Gastroesophageal sphincter (tissue), 3 donors: ENCODE results near the gene ETFA.

Experiments used
- POLR2A ChIP-seq, 2 donors: fragments of 450-650 bp; IDR thresholded peaks; one replicate each; pipeline ENCODE4 v1.6.1; 2017; ENCODE audit warnings: antibody characterized with exemption in 2 of 2, mild to moderate bottlenecking in 2 of 2, moderate library complexity in 1 of 2
- POLR2AphosphoS5 ChIP-seq: sonication (generic); formaldehyde crosslinking; IDR thresholded peaks from one replicate; pipeline ENCODE4 v1.6.1; 2017; ENCODE audit warnings: antibody characterized with exemption
- TF ChIP-seq, protein P1 (sequence below), 4 experiments: fragments of 200-600 bp in 2 of 4; fragments of 450-650 bp in 2 of 4; sonication (generic) in 1 of 4; IDR thresholded peaks; one replicate each; pipeline ENCODE4 v1.5.1; 2017 to 2019; ENCODE audit warnings: antibody characterized with exemption in 4 of 4, mild to moderate bottlenecking in 2 of 4, moderate library complexity in 2 of 4

DNA sequence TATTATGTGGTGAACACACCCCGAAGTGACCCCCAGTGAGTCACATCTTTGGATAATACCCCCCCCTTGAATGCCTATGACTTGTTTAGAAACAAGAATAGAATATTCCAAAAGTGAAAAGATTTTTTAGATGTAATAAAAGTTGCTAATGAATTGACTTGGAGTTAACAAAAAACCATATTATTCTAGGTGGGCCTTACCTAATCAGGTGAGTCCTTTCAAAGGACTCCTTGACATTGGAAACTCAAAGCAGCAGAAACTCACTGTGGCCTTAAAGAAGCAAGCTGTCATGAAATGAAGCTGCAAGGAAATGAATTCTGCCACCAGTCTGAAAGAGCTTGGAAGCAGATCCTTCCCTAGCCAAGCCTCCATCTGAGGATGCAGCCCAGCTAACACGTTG, 14.4 kb upstream of the ETFA start:
- TF ChIP-seq, protein P1, sequence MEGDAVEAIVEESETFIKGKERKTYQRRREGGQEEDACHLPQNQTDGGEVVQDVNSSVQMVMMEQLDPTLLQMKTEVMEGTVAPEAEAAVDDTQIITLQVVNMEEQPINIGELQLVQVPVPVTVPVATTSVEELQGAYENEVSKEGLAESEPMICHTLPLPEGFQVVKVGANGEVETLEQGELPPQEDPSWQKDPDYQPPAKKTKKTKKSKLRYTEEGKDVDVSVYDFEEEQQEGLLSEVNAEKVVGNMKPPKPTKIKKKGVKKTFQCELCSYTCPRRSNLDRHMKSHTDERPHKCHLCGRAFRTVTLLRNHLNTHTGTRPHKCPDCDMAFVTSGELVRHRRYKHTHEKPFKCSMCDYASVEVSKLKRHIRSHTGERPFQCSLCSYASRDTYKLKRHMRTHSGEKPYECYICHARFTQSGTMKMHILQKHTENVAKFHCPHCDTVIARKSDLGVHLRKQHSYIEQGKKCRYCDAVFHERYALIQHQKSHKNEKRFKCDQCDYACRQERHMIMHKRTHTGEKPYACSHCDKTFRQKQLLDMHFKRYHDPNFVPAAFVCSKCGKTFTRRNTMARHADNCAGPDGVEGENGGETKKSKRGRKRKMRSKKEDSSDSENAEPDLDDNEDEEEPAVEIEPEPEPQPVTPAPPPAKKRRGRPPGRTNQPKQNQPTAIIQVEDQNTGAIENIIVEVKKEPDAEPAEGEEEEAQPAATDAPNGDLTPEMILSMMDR (IDR thresholded peaks at IDR 0.05) = no peak
- TF ChIP-seq POLR2A (IDR thresholded peaks at IDR 0.05) (no peak), POLR2AphosphoS5 (no peak)
